ENCODE results near the gene VGLL1.

GRCh38 chrX:136585960-136586359, 53.9 kb downstream of the VGLL1 start:
- no peak for TF ChIP-seq CTCF (IDR thresholded peaks at IDR 0.05)
- TF ChIP-seq POLR2A (IDR thresholded peaks at IDR 0.05) = no peak
- no peak for TF ChIP-seq POLR2AphosphoS5 (IDR thresholded peaks at IDR 0.05)

Measured in prostate gland (tissue), 2 donors.